ENCODE data around the gene POTEC.
"Not testable (repeated sequence)": the region's sequence is repeated elsewhere in the genome, so short reads cannot be mapped to it uniquely, and the experiment has no call there.

- TF ChIP-seq, protein P1, sequence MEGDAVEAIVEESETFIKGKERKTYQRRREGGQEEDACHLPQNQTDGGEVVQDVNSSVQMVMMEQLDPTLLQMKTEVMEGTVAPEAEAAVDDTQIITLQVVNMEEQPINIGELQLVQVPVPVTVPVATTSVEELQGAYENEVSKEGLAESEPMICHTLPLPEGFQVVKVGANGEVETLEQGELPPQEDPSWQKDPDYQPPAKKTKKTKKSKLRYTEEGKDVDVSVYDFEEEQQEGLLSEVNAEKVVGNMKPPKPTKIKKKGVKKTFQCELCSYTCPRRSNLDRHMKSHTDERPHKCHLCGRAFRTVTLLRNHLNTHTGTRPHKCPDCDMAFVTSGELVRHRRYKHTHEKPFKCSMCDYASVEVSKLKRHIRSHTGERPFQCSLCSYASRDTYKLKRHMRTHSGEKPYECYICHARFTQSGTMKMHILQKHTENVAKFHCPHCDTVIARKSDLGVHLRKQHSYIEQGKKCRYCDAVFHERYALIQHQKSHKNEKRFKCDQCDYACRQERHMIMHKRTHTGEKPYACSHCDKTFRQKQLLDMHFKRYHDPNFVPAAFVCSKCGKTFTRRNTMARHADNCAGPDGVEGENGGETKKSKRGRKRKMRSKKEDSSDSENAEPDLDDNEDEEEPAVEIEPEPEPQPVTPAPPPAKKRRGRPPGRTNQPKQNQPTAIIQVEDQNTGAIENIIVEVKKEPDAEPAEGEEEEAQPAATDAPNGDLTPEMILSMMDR (conservative IDR thresholded peaks at IDR 0.05; ENCODE audit: low read length): not testable (repeated sequence)
- not testable (repeated sequence) for TF ChIP-seq EZH2phosphoT487 (IDR thresholded peaks at IDR 0.05; ENCODE audit: borderline replicate concordance, low read depth, low read length)
Observed at GRCh38 chr18:14559502-14559901, 16.1 kb upstream of the POTEC start.

All from OCI-LY7 (cell line).